ENCODE data around the gene ABCA2.

The ABCA2 gene

GRCh38 chr9:136964833-136965422 lies 63.1 kb downstream of the ABCA2 start:
- TF ChIP-seq TCF4 (CRISPR knock-in tag; IDR thresholded peaks at IDR 0.05; ENCODE audit: borderline replicate concordance) (no peak), POU6F1 (CRISPR knock-in tag; IDR thresholded peaks at IDR 0.05; ENCODE audit: borderline replicate concordance, low read depth) (no peak), ZC3H10 (CRISPR knock-in tag; IDR thresholded peaks at IDR 0.05) (no peak), GLIS3 (CRISPR knock-in tag; IDR thresholded peaks at IDR 0.05) (no peak), TOX (CRISPR knock-in tag; IDR thresholded peaks at IDR 0.05; ENCODE audit: borderline replicate concordance) (no peak), ZNF565 (CRISPR knock-in tag; conservative IDR thresholded peaks at IDR 0.05; ENCODE audit: low read depth) (no peak), TSHZ2 (CRISPR knock-in tag; IDR thresholded peaks at IDR 0.05) (no peak), CREB5 (CRISPR knock-in tag; IDR thresholded peaks at IDR 0.05; ENCODE audit: low read depth) (no peak), ZNF8 (CRISPR knock-in tag; IDR thresholded peaks at IDR 0.05) (no peak), CSDC2 (CRISPR knock-in tag; IDR thresholded peaks at IDR 0.05) (no peak)
- ATAC-seq: no peak

GRCh38 chr9:136964171-136964689 lies 63.8 kb downstream of the ABCA2 start:
- TF ChIP-seq TOX (CRISPR knock-in tag; IDR thresholded peaks at IDR 0.05; ENCODE audit: borderline replicate concordance): no peak
- TF ChIP-seq ZNF8 (CRISPR knock-in tag; IDR thresholded peaks at IDR 0.05): no peak
- no peak for TF ChIP-seq ZNF70 (CRISPR knock-in tag; IDR thresholded peaks at IDR 0.05)
- no peak for TF ChIP-seq POU6F1 (CRISPR knock-in tag; IDR thresholded peaks at IDR 0.05; ENCODE audit: borderline replicate concordance, low read depth)
- no peak for TF ChIP-seq CSDC2 (CRISPR knock-in tag; IDR thresholded peaks at IDR 0.05)
- TF ChIP-seq PATZ1 (CRISPR knock-in tag; IDR thresholded peaks at IDR 0.05; ENCODE audit: borderline replicate concordance): no peak
- TF ChIP-seq OSR1 (CRISPR knock-in tag; IDR thresholded peaks at IDR 0.05): no peak
- TF ChIP-seq ISL1 (CRISPR knock-in tag; IDR thresholded peaks at IDR 0.05): no peak
- TF ChIP-seq ZC3H10 (CRISPR knock-in tag; IDR thresholded peaks at IDR 0.05): no peak
- no peak for TF ChIP-seq BACH2 (CRISPR knock-in tag; IDR thresholded peaks at IDR 0.05; ENCODE audit: borderline replicate concordance)
- TF ChIP-seq RARB (CRISPR knock-in tag; IDR thresholded peaks at IDR 0.05): no peak
- no peak for TF ChIP-seq SNAI2 (CRISPR knock-in tag; IDR thresholded peaks at IDR 0.05)
- no peak for TF ChIP-seq TSHZ2 (CRISPR knock-in tag; IDR thresholded peaks at IDR 0.05)
- no peak for TF ChIP-seq CSRNP3 (CRISPR knock-in tag; IDR thresholded peaks at IDR 0.05)
- TF ChIP-seq ZNF565 (CRISPR knock-in tag; conservative IDR thresholded peaks at IDR 0.05; ENCODE audit: low read depth): no peak
- no peak for TF ChIP-seq TCF4 (CRISPR knock-in tag; IDR thresholded peaks at IDR 0.05; ENCODE audit: borderline replicate concordance)
- TF ChIP-seq PPARA (CRISPR knock-in tag; IDR thresholded peaks at IDR 0.05; ENCODE audit: borderline replicate concordance): no peak
- no peak for TF ChIP-seq GLIS3 (CRISPR knock-in tag; IDR thresholded peaks at IDR 0.05)
- TF ChIP-seq ZFP3 (CRISPR knock-in tag; IDR thresholded peaks at IDR 0.05): no peak

More at GRCh38 chr9:136964171-136964689, 63.8 kb downstream of the ABCA2 start:
- no peak for ATAC-seq

Data from SK-N-SH treated with all-trans-retinoic acid at 6 μM for 48 hours (cell line).